Measurements from ENCODE around the gene PDXP. TPM values are rescaled to one million over a fixed set of nuclear protein-coding genes. Genes with fewer than 3 reads are reported as not detected.
"Not testable (repeated sequence)": the region's sequence is repeated elsewhere in the genome, so short reads cannot be mapped to it uniquely, and the experiment has no call there.

PDXP gene
- total RNA-seq, 1 experiment from 2014 or later = 24.2 TPM

GRCh38 chr22:37675930-37676735 lies 17.6 kb downstream of the PDXP start:
- H3K36me3 ChIP-seq = peaks cover 40% of the 10 kb centered on the region
- H3K4me3 ChIP-seq = peak overlapping the region; percentile 82
- peak; percentile 69 for DNase-seq
- no peaks in the 10 kb centered on the region for H3K27me3 ChIP-seq
- H3K9me3 ChIP-seq = no peaks in the 10 kb centered on the region

GRCh38 chr22:37676736-37677492 lies 18.4 kb downstream of the PDXP start:
- DNase-seq = peak; percentile 96
- H3K36me3 ChIP-seq = peaks cover 40% of the 10 kb centered on the region
- peak overlapping the region; percentile 82 for H3K4me3 ChIP-seq
- H3K9me3 ChIP-seq = no peaks in the 10 kb centered on the region
- H3K27me3 ChIP-seq = no peaks in the 10 kb centered on the region

- Histone ChIP-seq H3K9me3 (no peaks in the 10 kb centered on the region), H3K27me3 (no peaks in the 10 kb centered on the region), H3K4me3 (peak overlapping the region; percentile 82), H3K36me3 (peaks cover 40% of the 10 kb centered on the region)
- no peak for DNase-seq
These were observed 19.0 kb downstream of the PDXP start for GRCh38 chr22:37677493-37677974.

GRCh38 chr22:37678372-37678771 lies 19.8 kb downstream of the PDXP start:
- Histone ChIP-seq H3K27me3 (no peaks in the 10 kb centered on the region), H3K9me3 (no peaks in the 10 kb centered on the region), H3K4me3 (no peak overlapping the region), H3K36me3 (peaks cover 40% of the 10 kb centered on the region)
- no peak for DNase-seq

GRCh38 chr22:37679670-37680069 lies 21.1 kb downstream of the PDXP start:
- Histone ChIP-seq H3K36me3 (peaks cover 40% of the 10 kb centered on the region), H3K27me3 (no peaks in the 10 kb centered on the region), H3K4me3 (no peak overlapping the region), H3K9me3 (no peaks in the 10 kb centered on the region)
- DNase-seq = no peak

- H3K4me3 ChIP-seq = no peak overlapping the region
- H3K9me3 ChIP-seq = no peaks in the 10 kb centered on the region
- DNase-seq = no peak
- H3K36me3 ChIP-seq = peaks cover 40% of the 10 kb centered on the region
- no peaks in the 10 kb centered on the region for H3K27me3 ChIP-seq
These were observed 21.8 kb downstream of the PDXP start for GRCh38 chr22:37680191-37680851.

- peak; percentile 47 for DNase-seq
- Histone ChIP-seq H3K36me3 (peaks cover 36% of the 10 kb centered on the region), H3K27me3 (no peaks in the 10 kb centered on the region)
These were observed 22.5 kb downstream of the PDXP start for GRCh38 chr22:37681001-37681424.

GRCh38 chr22:37681556-37682049 lies 23.1 kb downstream of the PDXP start:
- Histone ChIP-seq H3K36me3 (peaks cover 31% of the 10 kb centered on the region), H3K27me3 (no peaks in the 10 kb centered on the region), H3K9me3 (no peaks in the 10 kb centered on the region), H3K4me3 (no peak overlapping the region)
- DNase-seq = peak; percentile 74

More at GRCh38 chr22:37681001-37681424, 22.5 kb downstream of the PDXP start:
- no peaks in the 10 kb centered on the region for H3K9me3 ChIP-seq
- H3K4me3 ChIP-seq = no peak overlapping the region

- DNase-seq = no peak
- Histone ChIP-seq H3K4me3 (no peak overlapping the region), H3K36me3 (peaks cover 27% of the 10 kb centered on the region), H3K27me3 (no peaks in the 10 kb centered on the region), H3K9me3 (no peaks in the 10 kb centered on the region)
These were observed 26.5 kb downstream of the PDXP start for GRCh38 chr22:37684803-37685615.

GRCh38 chr22:37686002-37686982 lies 27.8 kb downstream of the PDXP start, which contains the start of gene NOL12:
NOL12 (plus strand) TSS chr22:37686343; CDS start chr22:37686393, 50 bp downstream.
- Histone ChIP-seq H3K36me3 (peaks cover 38% of the 10 kb centered on the region), H3K9me3 (no peaks in the 10 kb centered on the region), H3K4me3 (peak within 1 kb of the TSS; percentile 95), H3K27me3 (no peaks in the 10 kb centered on the region)
- peak; percentile 82 for DNase-seq

GRCh38 chr22:37690407-37690806 lies 31.9 kb downstream of the PDXP start:
- Histone ChIP-seq H3K4me3 (no peak overlapping the region), H3K27me3 (no peaks in the 10 kb centered on the region), H3K9me3 (no peaks in the 10 kb centered on the region), H3K36me3 (peaks cover 72% of the 10 kb centered on the region)
- DNase-seq = no peak

GRCh38 chr22:37690901-37691504 lies 32.5 kb downstream of the PDXP start:
- no peaks in the 10 kb centered on the region for H3K9me3 ChIP-seq
- H3K36me3 ChIP-seq = peaks cover 76% of the 10 kb centered on the region
- no peaks in the 10 kb centered on the region for H3K27me3 ChIP-seq
- DNase-seq = peak; percentile 89
- H3K4me3 ChIP-seq = no peak overlapping the region

- H3K27me3 ChIP-seq = no peaks in the 10 kb centered on the region
- DNase-seq = no peak
These were observed 34.2 kb downstream of the PDXP start for GRCh38 chr22:37692627-37693285.

GRCh38 chr22:37694131-37694530 lies 35.6 kb downstream of the PDXP start:
- peaks cover 59% of the 10 kb centered on the region for H3K36me3 ChIP-seq
- H3K4me3 ChIP-seq, H3K27me3 ChIP-seq, H3K9me3 ChIP-seq: not testable (repeated sequence)
- DNase-seq = peak; percentile 76

More at GRCh38 chr22:37692627-37693285, 34.2 kb downstream of the PDXP start:
- Histone ChIP-seq H3K9me3 (no peaks in the 10 kb centered on the region), H3K4me3 (no peak overlapping the region), H3K36me3 (peaks cover 71% of the 10 kb centered on the region)
